NCI-H226 (cell line): ENCODE data around the gene EPHB1.

Source experiments
- DNase-seq: peaks from one replicate; pipeline ENCODE4 v3.0.0-alpha.2; 2015

The EPHB1 gene

GRCh38 chr3:134810052-134810435 lies 15.0 kb downstream of the EPHB1 start:
- DNase-seq = no peak

- DNase-seq = no peak
These were observed 15.8 kb downstream of the EPHB1 start for GRCh38 chr3:134810850-134811249.

- DNase-seq = no peak
These were observed 18.6 kb downstream of the EPHB1 start for GRCh38 chr3:134813618-134814017.

- no peak for DNase-seq
These were observed 20.5 kb downstream of the EPHB1 start for GRCh38 chr3:134815519-134815918.

GRCh38 chr3:134816623-134817022 lies 21.6 kb downstream of the EPHB1 start:
- no peak for DNase-seq

GRCh38 chr3:134817297-134817696 lies 22.2 kb downstream of the EPHB1 start:
- DNase-seq = no peak

- no peak for DNase-seq
These were observed 25.9 kb downstream of the EPHB1 start for GRCh38 chr3:134820994-134821393.

GRCh38 chr3:134822090-134822489 lies 27.0 kb downstream of the EPHB1 start:
- DNase-seq = no peak

GRCh38 chr3:134823679-134824078 lies 28.6 kb downstream of the EPHB1 start:
- no peak for DNase-seq

- no peak for DNase-seq
These were observed 29.7 kb downstream of the EPHB1 start for GRCh38 chr3:134824791-134825190.

- no peak for DNase-seq
These were observed 32.2 kb downstream of the EPHB1 start for GRCh38 chr3:134827213-134827612.

GRCh38 chr3:134829721-134830120 lies 34.7 kb downstream of the EPHB1 start:
- no peak for DNase-seq

GRCh38 chr3:134832585-134832984 lies 37.5 kb downstream of the EPHB1 start:
- DNase-seq = no peak

GRCh38 chr3:134833453-134834163 lies 38.5 kb downstream of the EPHB1 start:
- DNase-seq = no peak

GRCh38 chr3:134836921-134837320 lies 41.9 kb downstream of the EPHB1 start:
- DNase-seq = no peak

- no peak for DNase-seq
These were observed 43.5 kb downstream of the EPHB1 start for GRCh38 chr3:134838599-134838998.

GRCh38 chr3:134839422-134839821 lies 44.4 kb downstream of the EPHB1 start:
- DNase-seq = no peak

- no peak for DNase-seq
These were observed 44.9 kb downstream of the EPHB1 start for GRCh38 chr3:134839990-134840389.

- DNase-seq = no peak
These were observed 45.4 kb downstream of the EPHB1 start for GRCh38 chr3:134840459-134840858.

GRCh38 chr3:134846084-134846483 lies 51.0 kb downstream of the EPHB1 start:
- DNase-seq = no peak

- peak; percentile 85 for DNase-seq
These were observed 51.9 kb downstream of the EPHB1 start for GRCh38 chr3:134846911-134847317.

GRCh38 chr3:134847349-134847748 lies 52.3 kb downstream of the EPHB1 start:
- no peak for DNase-seq

- no peak for DNase-seq
These were observed 54.5 kb downstream of the EPHB1 start for GRCh38 chr3:134849561-134849960.

- no peak for DNase-seq
These were observed 55.7 kb downstream of the EPHB1 start for GRCh38 chr3:134850761-134851160.

GRCh38 chr3:134852132-134852531 lies 57.1 kb downstream of the EPHB1 start:
- DNase-seq = no peak
